ENCODE measurements around the gene SCRN1.
"Not testable (repeated sequence)": the region's sequence is repeated elsewhere in the genome, so short reads cannot be mapped to it uniquely, and the experiment has no call there.

The SCRN1 gene

DNA sequence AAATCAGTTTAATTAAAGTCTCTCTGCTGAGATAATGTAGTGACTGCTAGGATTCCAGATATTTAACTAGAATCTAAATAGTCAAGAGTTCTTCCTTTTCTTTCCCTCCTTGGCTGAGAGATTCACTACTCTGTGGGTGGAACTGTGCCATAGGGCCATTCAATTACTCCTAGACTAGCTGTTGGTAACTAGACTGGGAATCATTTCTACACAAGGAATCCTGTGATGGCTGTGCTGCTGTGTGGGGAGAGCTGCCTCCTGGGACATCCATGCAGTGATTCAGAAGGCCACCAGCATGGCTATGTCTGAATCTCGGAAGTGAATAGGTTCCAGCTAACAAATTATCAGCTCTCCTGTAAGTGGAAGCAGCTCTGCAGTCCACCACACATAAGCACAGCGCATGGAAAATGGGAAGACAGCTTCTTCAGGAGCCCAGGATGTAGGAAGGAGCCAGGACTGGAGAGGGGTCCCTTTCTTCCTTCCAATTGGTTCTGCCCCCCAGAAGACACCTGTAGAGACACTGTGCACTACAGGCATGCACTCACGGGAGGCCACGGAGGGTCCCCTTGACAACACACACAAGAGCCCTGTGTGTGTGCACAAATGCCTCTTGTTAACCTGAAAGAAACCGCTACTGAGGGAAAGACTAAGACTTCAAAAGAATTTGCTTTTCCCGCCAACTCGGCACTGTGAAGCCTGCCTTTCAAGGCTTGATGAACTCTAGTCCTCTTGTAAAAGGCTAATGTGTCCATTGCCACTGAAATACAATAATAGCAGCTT is 66.5 kb downstream of the SCRN1 start:
- DNase-seq = no peak

DNA sequence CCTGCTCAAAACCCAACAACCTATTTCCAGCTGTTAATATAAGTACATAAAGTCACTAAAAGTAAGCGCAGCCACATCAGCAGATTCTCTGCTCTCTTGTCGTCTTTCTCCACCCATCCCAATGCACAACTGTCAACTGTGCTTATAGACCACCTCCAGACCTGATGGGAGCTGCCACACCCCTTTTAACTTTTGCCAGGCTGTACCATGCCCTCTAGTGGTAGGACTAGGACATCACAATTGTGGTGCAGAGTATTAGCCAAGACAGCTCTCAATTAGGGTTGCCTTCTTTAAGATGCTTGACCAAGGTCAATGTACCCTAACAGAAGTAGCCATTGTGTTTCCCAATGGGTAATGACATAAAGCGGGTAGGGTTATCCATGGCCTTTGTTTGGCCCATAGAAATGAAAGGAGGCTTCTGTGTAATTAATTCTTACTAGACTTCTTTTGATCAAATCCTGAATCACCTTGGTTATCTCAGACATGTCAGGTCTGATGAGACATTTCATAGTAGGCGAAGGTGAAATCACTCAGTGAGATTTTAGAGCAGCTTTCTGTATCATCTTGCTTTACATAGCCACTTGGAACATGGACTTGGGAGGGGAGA is 68.1 kb downstream of the SCRN1 start:
- DNase-seq = peak in 1 of 2 experiments; percentile 8

DNA sequence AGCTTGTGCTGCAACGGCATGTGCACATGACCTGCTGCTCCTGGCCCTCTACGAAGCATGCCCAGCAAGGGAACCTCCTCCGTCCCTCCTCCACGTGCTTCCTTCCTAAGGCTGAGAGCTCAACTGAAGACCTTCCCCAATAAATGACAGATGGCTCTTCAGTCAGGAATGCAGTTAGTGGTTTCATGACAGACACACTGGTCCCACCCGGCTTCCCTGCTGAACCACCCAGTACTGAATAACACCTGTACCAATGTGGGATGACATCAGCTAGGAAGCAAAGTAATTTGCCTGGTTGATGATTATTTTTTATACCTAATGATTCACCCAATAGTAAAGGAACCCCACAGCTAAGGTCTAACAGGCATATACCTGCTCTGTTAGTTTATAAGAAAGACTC is 69.1 kb downstream of the SCRN1 start:
- DNase-seq = peak in 1 of 2 experiments; percentile 22

DNA sequence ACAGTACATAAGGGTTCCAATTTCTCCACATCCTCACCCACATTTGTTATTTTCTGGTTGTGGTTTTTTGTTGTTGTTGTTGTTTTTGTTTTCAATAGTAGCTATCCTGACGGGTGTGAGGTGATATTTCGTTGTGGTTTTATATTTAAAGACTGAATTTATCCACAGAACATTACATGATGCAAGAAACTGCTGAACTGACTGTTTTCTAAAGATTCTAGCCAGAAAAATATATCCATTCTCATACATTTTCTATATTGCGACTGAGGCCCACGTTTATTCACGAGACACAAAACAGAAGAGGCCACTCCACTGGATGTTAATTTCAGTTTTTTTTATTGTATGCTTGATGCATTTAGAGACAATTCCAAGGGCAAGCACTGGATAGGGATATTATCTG is 69.8 kb downstream of the SCRN1 start:
- DNase-seq = no peak

DNA sequence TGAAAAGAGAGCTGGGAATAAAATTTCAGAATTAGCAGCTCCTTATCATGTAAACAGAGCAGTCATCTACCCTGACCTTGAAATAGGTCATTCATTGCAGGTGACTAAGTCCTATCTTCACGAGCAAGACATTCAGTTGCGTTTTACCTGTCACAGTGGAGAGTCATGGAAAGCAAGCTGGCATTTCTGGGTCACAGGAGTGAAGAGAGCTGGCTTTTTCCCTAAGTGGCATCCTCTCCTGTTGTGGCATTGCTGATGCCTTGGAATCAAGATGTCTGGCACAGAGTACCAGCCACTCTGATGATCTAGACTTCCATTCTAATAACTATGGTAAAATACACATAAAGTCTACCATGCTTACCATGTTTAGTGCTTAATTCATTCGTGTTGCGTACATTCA is 70.8 kb downstream of the SCRN1 start:
- DNase-seq = no peak

DNA sequence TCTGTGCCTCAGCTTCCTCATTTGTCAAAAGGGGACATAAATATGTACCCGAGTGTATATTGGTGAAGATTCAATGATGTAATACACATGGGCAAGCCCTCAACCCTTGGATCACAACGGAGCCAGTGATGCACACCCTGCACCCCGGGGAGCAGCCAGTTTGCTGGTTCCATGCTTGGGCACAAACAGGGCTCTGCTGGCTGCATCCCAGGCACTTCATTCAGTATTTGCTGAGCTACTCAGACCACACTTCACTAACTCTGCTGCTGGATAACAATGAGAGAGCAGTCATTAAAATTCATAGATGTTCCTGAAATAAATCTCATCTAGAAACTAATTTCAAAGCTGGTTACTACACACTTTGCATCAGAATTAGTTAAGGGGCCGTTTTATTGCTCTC is 72.0 kb downstream of the SCRN1 start:
- peak; percentile 42 to 56 for DNase-seq

DNA sequence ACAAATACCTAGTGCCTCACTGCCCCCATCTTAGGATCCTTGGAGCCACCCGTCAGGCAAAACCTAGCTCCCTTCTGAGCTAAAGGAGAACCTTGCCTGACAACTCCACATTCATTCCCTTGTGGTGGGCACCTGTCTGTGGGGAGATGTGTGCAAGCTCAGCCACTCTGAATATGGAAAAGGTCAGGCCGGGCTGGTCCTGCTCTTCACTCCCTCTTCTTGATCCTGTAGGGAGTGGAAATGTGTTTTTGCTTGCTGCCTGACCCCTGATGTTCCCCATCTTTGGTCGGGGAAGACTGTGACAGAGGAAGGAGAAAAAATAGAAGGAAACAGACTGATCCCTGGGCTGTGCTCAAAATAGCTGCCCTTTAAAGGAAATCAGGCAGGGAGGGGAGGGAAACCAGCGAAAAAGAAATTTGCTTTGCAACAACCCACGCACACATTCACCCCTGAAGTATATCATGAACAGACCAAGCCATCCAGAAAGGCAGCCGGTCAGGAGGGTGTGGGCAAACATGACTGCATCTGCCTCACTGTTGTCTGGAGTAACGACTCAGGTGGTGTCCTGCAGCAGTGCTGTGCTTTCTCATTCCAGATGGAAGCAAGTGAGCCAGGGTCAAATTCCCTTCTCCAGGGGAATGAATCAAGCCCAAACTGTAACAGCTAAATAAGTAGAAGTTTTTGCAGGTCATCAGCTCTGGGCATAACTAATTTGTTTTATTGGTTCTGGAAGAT is 74.0 kb downstream of the SCRN1 start:
- DNase-seq = no peak

DNA sequence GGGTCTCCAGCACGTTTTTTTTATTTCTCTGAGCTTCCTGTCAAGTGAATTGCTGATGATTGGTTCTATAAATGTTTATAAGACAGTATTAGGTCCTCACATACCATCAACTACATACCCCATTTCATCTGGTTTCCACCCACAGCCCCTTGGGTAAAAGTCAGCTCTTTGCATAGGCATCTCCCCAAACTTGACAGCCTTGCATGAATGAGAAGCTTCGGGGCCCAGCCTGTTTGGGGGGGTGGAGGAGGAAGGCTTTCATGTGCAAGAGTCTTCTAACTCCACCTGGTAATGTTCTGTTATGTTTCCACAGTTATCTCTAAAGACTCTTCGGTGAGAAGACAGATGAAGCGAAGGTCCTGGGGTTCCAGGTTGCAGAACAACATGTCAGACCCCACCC is 75.4 kb downstream of the SCRN1 start:
- DNase-seq = no peak

DNA sequence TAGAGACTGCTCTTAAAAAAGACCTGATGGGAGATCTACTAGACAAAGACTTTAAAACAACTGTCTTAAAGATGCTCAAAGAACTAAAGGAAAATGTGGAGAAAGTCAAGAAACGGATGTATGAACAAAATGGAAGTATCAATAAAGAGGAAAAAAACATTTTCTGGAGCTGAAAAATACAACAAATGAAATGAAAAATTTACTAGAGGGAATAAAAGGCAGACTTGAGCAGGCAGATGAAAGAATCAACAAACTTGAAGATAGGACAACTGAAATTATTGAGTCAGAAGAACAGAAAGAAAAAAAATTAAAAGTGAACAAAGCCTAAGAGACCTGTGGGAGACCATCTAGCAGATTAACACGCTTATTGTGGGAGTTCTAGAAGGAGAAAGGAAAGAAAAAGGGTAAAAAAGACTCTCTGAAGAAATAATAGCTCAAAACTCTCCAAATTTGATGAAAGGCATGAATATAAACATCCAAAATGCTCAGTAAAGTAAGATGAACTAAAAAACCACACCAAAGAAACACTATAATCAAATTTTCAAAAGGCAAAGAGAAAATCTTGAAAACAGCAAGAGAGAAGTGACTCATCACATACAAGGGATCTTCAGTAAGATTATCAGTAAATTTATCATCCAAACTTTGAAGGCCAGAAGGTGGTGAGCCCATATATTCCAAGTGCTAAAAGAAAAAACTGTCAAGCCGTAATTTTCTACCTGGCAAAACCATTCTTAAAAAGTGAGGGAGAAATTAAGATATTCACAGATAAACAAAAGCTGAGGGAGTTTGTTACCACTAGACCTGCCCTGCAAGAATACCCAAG is 83.2 kb downstream of the SCRN1 start:
- no peak for DNase-seq

DNA sequence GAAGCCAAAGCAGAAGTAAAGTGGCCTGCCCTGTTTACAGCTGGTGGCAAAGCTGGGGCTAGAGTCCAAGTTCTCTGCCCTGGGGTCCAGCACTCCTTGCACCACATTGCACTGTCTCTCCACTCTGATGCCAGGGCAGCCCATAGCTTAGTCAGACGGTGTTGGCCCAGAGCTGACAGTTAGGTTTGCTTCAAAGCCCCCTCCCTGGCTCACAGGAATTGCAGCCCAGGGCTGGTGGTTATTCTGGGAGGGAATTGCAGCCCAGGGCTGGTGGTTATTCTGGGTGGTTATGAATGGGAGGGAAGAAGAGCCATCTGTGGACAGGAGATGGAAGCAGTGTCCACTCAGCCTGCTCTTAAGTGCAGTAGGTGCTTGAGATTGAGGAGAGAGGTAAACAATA is 88.9 kb downstream of the SCRN1 start:
- peak in 1 of 2 experiments; percentile 39 for DNase-seq

DNA sequence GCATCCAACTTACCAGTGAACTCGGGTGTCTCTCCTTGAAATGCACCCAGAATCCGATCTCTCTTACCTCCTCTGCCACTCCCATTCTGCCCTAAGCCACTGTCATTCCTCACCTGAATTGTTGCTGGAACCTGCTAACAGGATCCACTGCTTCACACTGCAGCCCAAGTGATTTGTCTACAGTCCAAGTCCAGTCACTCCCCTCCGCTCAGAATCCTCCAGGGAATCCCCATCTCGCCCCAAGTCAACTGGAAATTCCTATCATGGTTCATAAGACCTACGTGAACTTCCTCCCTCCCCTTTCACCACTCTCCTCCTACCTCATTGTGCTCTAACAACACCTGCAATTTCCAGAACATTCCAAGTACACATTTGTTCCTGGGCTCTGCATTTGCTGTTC is 91.3 kb downstream of the SCRN1 start:
- DNase-seq = no peak

DNA sequence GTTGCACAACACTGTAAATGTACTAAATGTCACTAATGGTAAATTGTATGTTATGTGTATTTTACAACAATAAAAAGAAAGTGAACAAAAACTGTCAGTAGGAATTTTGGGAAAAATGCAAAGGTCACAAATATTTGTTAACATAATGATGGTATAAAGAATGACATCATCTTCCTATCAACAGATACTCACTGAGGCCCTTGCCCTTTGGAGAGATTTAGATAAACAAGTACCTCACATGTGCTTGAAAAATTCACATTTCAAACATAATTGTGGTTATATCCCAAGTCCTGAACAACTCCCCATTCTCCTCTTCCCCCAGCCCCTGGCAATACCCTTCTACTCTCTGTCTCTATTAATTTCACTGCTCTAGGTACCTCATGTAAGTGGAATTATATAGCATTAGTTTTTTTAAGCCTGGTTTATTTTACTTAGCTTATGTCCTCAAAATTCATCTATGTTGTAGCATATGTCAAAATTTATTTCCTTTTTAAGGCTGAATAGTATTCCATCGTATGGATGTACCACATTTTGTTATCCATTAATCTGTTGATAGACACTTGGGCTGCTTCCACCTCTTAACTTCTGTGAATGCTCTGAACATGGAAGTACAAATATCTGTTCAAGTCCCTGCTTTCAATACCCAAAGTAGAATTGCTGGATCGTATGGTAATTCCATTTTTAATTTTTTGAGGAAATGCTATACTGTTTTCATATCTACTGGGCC is 92.8 kb downstream of the SCRN1 start:
- no peak for DNase-seq

DNA sequence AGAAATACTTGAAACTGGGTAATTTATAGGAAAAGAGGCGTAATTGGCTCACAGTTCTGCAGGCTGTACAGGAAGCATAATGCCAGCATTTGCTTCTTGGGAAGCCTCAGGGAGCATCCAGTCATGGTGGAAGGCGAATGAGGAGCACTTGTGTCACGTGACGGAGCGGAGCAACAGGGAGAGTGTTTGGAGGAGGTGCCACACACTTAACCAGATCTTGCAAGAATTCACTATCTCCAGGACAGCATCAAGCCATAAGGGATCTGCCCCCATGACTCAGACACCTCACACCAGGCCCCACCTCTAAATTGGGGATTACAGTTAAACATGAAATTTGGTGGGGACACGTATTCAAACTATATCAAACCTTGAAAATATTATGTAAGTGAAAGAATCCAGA is 94.0 kb downstream of the SCRN1 start:
- no peak for DNase-seq

DNA sequence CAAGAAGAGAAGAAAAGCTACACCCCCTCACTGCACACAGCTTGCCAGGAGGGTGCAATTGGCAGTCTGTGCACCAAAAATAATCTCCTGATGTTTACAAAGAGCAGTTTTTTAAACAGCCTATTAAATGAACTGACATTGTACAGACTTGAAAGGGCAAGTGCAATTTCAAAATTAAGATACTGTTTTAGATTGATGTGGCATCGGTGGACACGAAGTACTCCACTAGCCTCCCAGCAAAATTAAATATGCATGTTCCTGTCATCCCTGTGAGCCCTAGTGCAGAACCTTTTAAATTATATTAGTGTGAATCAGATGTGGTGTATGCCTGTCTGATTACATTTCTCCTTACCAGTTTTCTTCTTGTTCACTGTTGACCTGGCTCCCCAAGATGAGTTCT is 95.3 kb downstream of the SCRN1 start:
- no peak for DNase-seq

DNA sequence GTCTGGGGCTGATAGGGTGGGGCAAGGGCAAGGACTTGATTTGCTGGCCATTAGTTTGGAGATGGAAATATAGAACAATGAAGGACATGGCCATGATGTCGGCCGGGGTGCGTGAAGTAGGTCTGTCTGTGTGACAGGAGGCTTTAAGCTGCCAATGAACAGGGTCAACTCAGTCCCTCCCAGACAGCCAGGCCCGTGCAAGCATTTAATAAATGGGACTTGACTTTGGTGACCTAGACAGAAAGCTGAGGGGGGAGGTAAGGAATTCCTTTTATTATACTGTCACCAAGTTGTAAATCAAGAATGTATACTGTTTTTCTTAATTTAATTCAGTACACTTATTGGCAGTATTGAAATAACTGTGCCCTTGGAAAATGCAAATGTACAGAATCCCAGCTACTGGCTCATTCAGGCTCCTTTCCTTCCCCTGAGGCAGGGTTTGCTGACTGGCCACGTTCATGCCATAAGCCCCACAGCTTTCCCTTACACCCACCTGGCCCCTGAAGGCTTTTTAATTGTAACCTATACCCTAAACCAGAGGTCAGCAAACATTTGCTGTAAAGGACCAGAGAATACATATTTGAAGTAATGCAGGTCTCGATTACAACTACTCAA is 96.1 kb downstream of the SCRN1 start:
- no peak for DNase-seq

DNA sequence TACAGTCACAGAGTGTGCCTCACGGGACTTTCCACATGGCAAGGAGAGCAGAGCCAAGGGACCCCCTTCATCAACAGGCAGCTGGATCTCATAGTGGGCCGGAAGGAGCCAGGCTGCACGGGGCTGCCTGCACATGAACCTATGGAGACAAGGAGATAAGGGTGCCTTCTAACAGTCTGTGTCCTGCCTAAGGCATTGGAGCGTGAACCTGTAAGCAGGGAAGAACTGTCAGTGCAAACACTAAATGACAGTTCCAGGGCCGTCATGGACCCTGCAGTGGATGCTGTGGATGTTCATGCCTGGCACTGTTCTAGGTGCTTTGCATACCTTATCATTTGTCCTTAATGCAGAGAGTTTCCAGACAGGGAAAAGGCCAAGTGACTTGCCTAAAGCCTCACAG is 97.4 kb downstream of the SCRN1 start:
- DNase-seq = no peak

DNA sequence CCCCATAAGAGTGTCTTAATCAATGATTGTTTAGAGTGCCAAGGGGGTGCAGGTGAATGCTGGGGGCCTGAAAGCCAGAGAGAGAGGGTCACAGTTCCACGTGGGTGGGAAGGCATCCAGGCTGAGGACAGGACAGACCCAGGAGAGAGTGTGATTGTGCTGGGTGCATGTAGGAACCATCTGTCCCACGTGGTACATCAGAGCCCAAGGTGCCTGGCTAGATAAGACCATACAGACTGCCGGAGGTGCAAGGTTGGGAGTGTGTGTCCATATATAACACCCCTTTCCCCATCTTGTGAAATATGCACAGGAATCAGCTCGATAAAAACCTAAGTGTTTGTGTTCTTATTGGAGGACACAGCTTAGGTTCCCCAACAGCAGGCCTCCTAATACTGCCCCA is 97.8 kb downstream of the SCRN1 start:
- no peak for DNase-seq

DNA sequence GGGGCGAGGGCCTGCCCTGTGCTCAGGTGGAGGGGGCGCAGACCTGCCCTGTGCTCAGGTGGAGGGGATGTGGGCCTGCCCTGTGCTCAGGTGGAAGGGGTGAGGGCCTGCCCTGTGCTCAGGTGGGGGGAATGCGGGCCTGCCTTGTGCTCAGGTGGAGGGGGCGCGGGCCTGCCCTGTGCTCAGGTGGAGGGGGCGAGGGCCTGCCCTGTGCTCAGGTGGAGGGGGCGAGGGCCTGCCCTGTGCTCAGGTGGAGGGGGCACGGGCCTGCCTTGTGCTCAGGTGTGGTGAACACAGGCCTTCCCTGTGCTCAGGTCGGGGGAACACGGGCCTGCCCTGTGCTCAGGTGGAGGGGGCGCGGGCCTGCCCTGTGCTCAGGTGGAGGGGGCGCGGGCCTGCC is 98.8 kb downstream of the SCRN1 start:
- not testable (repeated sequence) for DNase-seq

DNA sequence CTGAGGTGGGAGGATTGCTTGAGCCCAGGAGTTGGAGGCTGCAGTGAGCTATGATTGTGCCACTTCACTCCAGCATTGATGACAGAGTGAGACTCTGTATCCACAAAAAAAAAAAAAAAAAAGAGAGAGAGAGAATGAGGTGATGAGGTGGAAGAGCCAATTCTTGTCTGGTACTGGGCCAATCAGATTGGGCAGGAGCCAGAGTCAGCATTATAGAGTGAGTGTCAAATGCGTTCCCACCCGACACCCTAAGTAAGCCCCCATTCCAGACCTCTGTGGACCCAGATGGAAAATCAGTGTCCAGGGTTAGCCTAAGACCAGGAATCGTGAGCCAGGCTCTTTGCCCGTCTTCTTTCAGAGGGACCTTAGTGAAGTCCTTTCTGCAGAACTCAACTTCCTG is 99.3 kb downstream of the SCRN1 start:
- DNase-seq = no peak

DNA sequence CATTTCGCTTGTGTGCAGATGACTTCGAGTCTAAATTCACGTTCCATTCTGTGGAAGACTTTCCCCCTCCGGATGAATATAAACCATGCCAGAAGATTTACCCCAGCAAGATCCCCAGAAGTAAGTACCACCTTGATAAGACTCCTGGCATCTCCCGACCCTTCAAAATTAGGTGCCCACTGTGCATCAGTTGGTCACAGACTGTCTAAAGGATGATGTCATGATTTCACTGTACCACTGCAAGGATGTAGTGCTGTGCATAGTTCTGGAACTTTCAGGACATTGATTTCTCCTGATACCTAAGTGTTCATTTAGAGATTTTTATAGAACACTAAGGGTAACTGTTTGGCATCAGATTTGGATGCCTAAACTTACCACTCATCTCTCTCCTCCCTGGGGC is 100.3 kb downstream of the SCRN1 start:
- DNase-seq = no peak

DNA sequence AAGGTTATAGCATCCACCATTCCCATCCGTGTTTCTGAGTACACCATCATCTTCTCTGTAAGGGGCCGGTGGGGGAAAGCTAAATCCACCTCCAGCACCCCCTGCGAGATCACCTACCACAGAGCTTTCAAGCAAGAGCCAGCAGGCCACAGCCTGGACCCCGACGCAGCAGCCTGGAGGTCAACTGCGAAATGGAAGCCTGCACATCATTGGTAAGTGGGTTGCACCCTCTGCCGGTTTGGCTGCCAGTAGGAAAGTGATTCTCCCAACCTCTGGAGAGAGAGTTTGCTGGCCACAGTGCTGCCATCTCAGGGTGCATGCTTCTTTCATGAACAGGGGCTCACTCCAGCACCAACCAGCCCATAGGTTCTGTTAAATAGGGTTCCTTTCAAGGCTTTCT is 101.6 kb downstream of the SCRN1 start:
- no peak for DNase-seq

DNA sequence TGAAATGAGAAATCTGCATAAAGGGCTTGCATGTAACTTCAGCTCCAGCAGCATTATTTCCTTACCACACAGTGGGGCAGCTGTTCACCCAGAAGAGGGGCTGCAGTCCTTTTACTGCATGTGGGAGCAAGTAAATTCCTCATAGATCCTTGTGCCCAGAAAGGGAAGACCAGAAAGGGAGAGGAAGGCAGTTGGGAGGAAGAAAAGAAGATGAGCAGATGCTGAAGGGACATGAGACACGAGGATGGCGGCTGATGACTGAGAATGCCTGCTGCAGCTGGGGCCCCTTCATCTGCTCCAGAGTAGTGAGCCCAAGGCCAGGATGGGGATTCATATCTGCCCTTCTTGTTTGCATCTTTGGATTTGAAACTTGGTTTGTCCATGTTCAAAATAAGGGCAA is 102.8 kb downstream of the SCRN1 start:
- no peak for DNase-seq
